Kidney (tissue), 14 donors: ENCODE measurements around the gene KBTBD4. TPM values are rescaled to one million over a fixed set of nuclear protein-coding genes. Genes with fewer than 3 reads are reported as not detected.
A peak's percentile ranks its signal among the peaks of the same experiment; 100 is the strongest.

Experiments
- DNase-seq, 5 donors: peaks; one replicate each; pipeline ENCODE4 v3.0.0-alpha.2; 2013 to 2020
- FAIRE-seq: peaks from 2 replicates; lab custom pipeline; 2012; peaks lifted over from hg19 to GRCh38; lab: Jason Lieb, UNC
- H3K27ac ChIP-seq, 2 donors: one replicate each; pipeline ENCODE4 v1.7.0; 2013; ENCODE audit warnings: low read depth in 2 of 2, low read length in 2 of 2, inconsistent platforms in 1 of 2
- H3K27me3 ChIP-seq: one replicate; pipeline ENCODE4 v1.7.1; 2013; ENCODE audit warnings: low read length, inconsistent platforms; ENCODE audit not compliant: control insufficient read depth, insufficient read depth
- H3K36me3 ChIP-seq, 3 donors: one replicate each; pipeline versions ENCODE4 v1.7.0 to v1.7.1; 2013; ENCODE audit warnings: low read length in 3 of 3, control low read depth in 1 of 3, inconsistent platforms in 1 of 3; ENCODE audit not compliant: insufficient read depth in 3 of 3, control insufficient read depth in 2 of 3
- H3K4me1 ChIP-seq, 3 donors: one replicate each; pipeline versions ENCODE4 v1.7.0 to v1.7.1; 2013; ENCODE audit warnings: low read length in 3 of 3, inconsistent platforms in 1 of 3, low read depth in 1 of 3; ENCODE audit not compliant: control insufficient read depth in 2 of 3, insufficient read depth in 2 of 3
- H3K4me3 ChIP-seq, 3 donors: one replicate each; pipeline versions ENCODE4 v1.7.0 to v1.8.1; 2013; ENCODE audit warnings: low read length in 3 of 3, control low read depth in 1 of 3, inconsistent platforms in 1 of 3
- H3K9ac ChIP-seq, 3 donors: one replicate each; pipeline versions ENCODE4 v1.7.0 to v1.7.1; 2013; ENCODE audit warnings: low read length in 3 of 3, control low read depth in 1 of 3, inconsistent platforms in 1 of 3
- H3K9me3 ChIP-seq, 3 donors: one replicate each; pipeline versions ENCODE4 v1.7.0 to v1.7.1; 2013; ENCODE audit warnings: low read length in 3 of 3, control low read depth in 1 of 3, inconsistent platforms in 1 of 3; ENCODE audit not compliant: control insufficient read depth in 2 of 3, insufficient read depth in 1 of 3
- intact Hi-C: fragments of 100-400 bp; cut with DNase I; formaldehyde crosslinking; loops from one replicate; pipeline ENCODE4 v1.11.1; 2022
- polyA plus RNA-seq: library from polyadenylated mRNA; stranded (reverse); fragments of 350-450 nt; fragmentation: Illumina TruSeq; extraction: RNeasy Lipid Tissue Mini Kit (QIAGEN cat#74804); gene quantifications from one replicate; pipeline ENCODE4 v1.2.3, GENCODE V29; 2014; ENCODE audit warnings: low read depth, low replicate concordance; ENCODE audit not compliant: insufficient read depth
- total RNA-seq: library from RNA; stranded (reverse); fragmentation: NEBNext Ultra II Directional; extraction: Animal tissue kit (Norgen Biotek cat#: 25700); gene quantifications from one replicate; pipeline ENCODE4 v1.2.1, GENCODE V29; 2021
- TF ChIP-seq, protein P1 (sequence below): IDR thresholded peaks from 3 replicates; pipeline ENCODE4 v1.5.1; 2012; ENCODE audit warnings: mild to moderate bottlenecking, moderate library complexity, borderline replicate concordance; ENCODE audit not compliant: insufficient read depth; ENCODE audit errors: extremely low read depth
- donor health status: control.
- donor health status: control.
- donor health status: control.
- donor health status: control.
- donor health status: control.
- donor health status: DM: yes; HTN: yes; CAD: no.
- donor health status: Normal renal cell carcinoma (clear cell type).

Gene KBTBD4
- total and polyA plus RNA-seq, 2 donors from 2014 or later, result 16.7 to 20.1 TPM

DNA sequence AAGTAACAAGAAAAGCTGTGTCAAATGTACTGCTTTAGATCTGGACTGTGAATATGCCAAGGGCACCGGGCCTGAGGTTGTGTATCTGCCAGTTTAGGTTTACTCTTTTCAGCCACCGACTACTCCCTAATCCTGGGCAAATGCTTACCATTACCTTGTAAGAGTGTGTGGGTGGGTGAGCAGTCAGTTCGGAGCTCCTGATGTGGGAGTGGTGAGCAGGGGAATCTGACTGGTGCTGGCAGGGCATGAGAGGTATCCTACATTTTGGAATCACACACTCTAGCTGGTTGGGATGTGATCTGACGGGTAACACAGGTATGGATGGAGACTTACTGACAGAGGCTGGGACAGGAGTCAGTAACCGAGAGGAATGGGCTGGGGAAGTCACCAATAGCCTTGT, 5.1 kb upstream of the KBTBD4 start:
- TF ChIP-seq, protein P1, sequence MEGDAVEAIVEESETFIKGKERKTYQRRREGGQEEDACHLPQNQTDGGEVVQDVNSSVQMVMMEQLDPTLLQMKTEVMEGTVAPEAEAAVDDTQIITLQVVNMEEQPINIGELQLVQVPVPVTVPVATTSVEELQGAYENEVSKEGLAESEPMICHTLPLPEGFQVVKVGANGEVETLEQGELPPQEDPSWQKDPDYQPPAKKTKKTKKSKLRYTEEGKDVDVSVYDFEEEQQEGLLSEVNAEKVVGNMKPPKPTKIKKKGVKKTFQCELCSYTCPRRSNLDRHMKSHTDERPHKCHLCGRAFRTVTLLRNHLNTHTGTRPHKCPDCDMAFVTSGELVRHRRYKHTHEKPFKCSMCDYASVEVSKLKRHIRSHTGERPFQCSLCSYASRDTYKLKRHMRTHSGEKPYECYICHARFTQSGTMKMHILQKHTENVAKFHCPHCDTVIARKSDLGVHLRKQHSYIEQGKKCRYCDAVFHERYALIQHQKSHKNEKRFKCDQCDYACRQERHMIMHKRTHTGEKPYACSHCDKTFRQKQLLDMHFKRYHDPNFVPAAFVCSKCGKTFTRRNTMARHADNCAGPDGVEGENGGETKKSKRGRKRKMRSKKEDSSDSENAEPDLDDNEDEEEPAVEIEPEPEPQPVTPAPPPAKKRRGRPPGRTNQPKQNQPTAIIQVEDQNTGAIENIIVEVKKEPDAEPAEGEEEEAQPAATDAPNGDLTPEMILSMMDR, result no peak
- intact Hi-C loops, result no loop called here
- DNase-seq, result no peak
- no peak for FAIRE-seq
- peaks cover 5 to 15% (median 8%) of the 10 kb centered on the region in 3 donors for H3K4me1 ChIP-seq
- no peak overlapping the region for H3K4me3 ChIP-seq
- no peak overlapping the region for H3K27ac ChIP-seq
- H3K9ac ChIP-seq, result no peak overlapping the region
- no peaks in the 10 kb centered on the region for H3K9me3 ChIP-seq
- H3K27me3 ChIP-seq, result no peaks in the 10 kb centered on the region
- H3K36me3 ChIP-seq, result peaks cover 8 to 36% (median 23%) of the 10 kb centered on the region in 3 donors

DNA sequence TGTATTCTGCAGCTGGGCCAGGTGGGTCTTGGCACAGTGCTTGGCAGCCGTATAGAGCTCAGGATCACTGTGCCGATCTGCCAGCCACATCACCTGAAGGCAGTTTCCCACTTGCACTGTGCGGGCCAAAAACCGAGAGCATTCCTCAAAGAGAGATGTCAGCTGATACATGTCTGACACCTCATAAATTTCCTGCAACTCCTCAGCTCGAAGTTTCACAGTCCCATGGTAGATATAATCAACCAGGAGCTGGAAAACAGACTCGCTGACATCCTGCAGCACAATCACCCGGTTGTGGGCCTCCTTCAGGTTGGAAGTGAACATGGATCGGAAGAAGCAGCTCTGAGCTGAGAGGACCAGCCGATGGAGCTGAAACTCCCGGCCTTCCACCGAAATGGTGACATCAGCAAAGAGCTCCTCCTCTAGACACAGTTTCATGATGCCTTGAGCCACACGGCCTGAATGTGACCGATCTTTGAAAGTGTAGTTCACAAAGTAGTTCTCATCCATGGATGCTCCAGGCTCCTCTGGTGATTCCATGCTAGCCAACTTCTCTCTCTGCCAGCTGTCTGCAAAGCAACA, 1.2 kb downstream of the KBTBD4 start:
- intact Hi-C loops, result no loop called here
- Histone ChIP-seq H3K9ac (peak overlapping the region in 1 of 3 donors; percentile 74), H3K27me3 (no peaks in the 10 kb centered on the region), H3K9me3 (no peaks in the 10 kb centered on the region), H3K4me1 (peaks cover 5 to 23% (median 20%) of the 10 kb centered on the region in 3 donors), H3K36me3 (peaks cover 12 to 31% (median 30%) of the 10 kb centered on the region in 3 donors), H3K4me3 (peak overlapping the region in 2 of 3 donors; percentile 95 to 96), H3K27ac (no peak overlapping the region)
- DNase-seq (peak in 2 of 5 donors; percentile 22 to 28), FAIRE-seq (no peak)
- TF ChIP-seq, protein P1, result no peak

DNA sequence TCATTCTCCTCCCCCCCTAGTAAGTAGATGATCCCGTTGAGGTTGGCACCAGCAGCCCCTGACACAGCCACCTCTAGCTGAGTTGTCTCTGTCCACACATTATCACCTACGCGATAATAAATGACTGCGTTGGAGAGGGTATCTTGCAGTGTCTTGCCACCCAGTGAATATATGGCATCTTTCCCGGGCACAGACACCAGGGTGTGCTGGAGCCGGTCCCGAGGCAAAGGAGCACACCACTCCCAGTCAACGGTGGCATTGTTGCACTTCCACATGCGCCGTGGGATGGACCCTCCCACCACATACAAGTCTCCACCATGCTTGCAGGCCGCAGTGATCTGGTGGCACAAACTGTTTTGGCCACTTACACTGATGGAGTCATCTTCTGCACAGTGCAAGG, 5.4 kb downstream of the KBTBD4 start:
- Histone ChIP-seq H3K27me3 (no peaks in the 10 kb centered on the region), H3K36me3 (peaks cover 4 to 32% (median 27%) of the 10 kb centered on the region in 3 donors), H3K9ac (no peak overlapping the region), H3K4me1 (peaks cover 0 to 11% (median 10%) of the 10 kb centered on the region in 3 donors), H3K27ac (no peak overlapping the region), H3K9me3 (no peaks in the 10 kb centered on the region), H3K4me3 (no peak overlapping the region)
- intact Hi-C loops, result no loop called here
- FAIRE-seq (no peak), DNase-seq (peak in 1 of 5 donors; percentile 26)
- TF ChIP-seq, protein P1, result no peak
